NCI-H1694 (cell line): Measurements from ENCODE around the gene ERO1B.

Source experiments
- DNase-seq: peaks from one replicate; lab custom pipeline; 2025; lab: John Stamatoyannopoulos, UW

The ERO1B gene

GRCh38 chr1:236253918-236254637 lies 27.7 kb downstream of the ERO1B start:
- no peak for DNase-seq

GRCh38 chr1:236253119-236253518 lies 28.6 kb downstream of the ERO1B start:
- no peak for DNase-seq

- DNase-seq, result no peak
Measured at GRCh38 chr1:236251587-236251986, 30.2 kb downstream of the ERO1B start.

- DNase-seq, result no peak
Measured at GRCh38 chr1:236247286-236247685, 34.5 kb downstream of the ERO1B start.

DNA sequence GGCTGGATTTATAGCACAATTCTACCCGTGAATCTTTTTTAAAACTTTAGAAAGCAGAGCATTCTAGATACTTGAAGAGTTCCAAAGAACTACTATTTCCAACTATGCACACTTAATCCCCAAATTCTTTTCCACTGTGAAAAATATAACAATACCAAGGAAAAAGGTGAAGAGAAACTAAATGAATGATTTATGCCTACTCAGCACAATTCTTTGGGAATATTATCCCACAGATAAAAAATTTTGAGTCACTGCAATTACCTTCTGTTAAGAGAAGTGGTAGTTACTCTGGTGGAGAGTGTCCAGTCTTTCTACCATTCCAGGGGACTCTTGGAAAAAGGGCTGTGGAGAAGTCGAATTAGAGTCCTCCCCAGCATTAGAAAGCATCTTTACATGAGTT lies 39.2 kb downstream of the ERO1B start:
- DNase-seq, result no peak

DNA sequence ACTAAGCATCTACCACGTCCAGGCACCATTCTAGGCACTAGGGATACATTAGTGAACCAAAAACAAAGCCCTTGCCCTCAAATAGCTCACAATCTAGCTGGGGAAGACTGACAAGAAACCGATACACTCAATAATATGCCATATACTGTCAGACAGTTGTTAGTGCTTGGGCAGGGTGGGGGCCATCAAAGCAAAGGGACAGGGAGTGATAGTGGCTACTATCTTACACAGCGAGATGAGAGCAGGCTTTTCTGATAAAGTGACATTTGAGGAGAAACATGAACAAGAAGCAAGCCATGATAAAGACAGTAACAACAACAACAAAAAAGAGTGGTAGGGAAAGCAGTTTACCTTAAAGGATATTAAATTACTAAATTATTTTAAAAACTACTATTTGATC lies 41.1 kb downstream of the ERO1B start:
- no peak for DNase-seq

- no peak for DNase-seq
Measured at GRCh38 chr1:236239092-236239585, 42.6 kb downstream of the ERO1B start.

- no peak for DNase-seq
Measured at GRCh38 chr1:236235116-236235515, 46.6 kb downstream of the ERO1B start.

- no peak for DNase-seq
Measured at GRCh38 chr1:236228411-236228810, 53.3 kb downstream of the ERO1B start.

DNA sequence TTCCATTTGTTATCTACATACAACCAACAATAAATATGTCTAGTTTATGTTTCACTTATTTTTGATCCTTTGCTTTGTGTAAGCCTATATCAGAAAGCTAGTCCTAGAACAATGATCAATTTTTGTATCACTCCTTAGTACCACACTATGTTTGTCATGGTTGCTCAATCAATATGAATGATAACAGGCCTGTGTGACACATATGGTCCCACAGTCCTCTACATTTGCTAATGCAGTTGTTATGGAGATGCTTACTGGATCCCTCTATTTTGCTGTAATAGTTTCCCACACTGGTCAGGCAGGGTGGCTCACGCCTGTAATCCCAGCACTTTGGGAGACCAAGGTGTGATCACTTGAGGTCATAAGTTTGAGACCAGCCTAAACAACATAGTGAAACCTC lies 59.1 kb downstream of the ERO1B start:
- DNase-seq, result no peak

DNA sequence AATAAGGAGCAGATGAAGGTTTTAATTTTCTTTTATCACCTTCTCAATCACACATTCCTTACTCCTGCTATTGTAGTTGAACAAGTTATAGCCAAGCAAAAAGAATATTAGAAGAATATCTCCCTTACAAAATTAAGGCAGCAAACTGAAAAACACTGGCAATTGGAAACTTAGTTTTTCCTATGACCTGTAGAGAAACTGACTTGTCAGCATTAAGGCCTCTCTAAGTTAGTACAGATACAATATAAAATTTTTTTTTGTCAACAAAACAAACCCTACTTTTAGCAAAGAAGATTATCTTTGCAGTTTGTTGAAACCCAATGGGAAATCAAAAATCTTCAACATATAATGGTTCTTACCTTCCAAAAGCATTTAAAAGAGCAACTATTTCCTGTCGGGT lies 61.3 kb downstream of the ERO1B start:
- DNase-seq, result no peak

DNA sequence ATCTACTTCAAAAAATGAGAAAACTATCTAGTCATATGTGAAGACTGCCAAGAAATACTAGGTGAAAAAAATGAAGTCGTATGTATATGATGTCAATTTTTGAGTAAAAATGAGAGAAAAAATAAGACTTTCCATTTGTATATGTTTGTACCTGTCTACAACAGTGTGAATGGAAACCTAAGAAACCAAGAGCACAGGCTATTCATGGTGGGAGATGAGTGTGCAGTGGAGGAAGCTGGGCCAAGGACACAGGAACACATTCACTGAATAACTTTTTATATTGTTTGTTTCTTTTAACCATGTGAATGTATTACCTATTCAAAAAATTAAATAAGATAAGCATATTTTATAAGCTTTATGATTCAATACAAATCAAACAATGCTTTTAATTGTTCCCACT lies 67.0 kb downstream of the ERO1B start:
- DNase-seq, result no peak

DNA sequence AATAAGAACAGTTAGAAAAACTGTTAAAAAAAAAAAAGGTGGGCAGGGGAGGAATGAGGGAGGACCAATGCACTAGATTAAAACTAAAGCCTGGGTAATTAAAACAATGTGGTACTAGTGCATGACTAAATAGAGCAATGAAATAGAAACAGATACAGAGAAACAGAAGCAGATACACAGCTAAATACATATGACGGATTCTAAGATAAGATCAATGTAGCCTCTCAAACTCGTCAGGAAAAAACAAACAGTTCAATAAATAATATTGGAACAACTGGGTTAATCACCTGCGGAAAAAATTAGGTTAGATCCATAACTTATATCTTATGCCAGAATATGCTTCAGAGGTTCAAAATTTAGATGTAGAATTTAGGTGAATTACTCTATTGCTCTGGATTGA lies 68.2 kb downstream of the ERO1B start:
- DNase-seq, result no peak

DNA sequence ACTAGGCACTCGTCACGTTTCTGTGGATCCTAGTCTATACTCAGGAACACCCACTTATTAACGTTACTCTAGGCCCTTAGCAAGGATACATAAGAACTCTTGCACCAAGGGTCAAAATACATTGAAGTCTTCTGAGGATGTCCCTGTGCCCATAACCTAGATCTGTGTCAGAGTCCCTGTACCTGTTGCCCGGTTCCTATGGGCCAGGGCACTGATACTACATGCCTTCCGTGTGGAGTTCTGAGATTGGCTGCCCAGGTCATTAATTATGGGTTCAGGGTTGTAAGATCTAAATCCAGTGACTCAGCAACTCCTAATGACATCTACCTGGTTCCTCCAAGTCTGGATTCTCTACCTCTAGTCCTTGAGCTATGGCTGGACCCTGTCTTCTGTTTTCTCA lies 69.9 kb downstream of the ERO1B start:
- DNase-seq, result no peak

GRCh38 chr1:236209713-236210112 lies 72.0 kb downstream of the ERO1B start:
- DNase-seq, result no peak

DNA sequence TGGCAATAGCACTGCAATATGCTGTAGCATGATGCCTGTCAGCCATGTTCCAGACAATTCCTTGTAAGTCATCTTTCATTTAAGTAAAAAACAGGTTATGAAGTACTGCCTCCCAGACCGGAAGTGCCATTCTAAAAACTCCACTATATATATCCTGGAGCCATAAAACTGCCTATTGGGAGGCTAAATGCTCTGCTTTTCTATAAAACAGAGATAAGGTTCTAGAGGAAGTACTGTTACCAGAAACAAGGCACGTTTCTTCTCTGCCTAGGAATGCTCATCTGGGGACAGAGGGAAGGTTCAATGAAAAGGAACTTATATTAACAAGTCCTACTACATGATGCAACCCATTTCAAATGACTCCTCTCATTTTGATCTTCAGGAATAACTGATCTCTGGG lies 72.6 kb downstream of the ERO1B start:
- no peak for DNase-seq

GRCh38 chr1:236207569-236207968 lies 74.2 kb downstream of the ERO1B start:
- no peak for DNase-seq

DNA sequence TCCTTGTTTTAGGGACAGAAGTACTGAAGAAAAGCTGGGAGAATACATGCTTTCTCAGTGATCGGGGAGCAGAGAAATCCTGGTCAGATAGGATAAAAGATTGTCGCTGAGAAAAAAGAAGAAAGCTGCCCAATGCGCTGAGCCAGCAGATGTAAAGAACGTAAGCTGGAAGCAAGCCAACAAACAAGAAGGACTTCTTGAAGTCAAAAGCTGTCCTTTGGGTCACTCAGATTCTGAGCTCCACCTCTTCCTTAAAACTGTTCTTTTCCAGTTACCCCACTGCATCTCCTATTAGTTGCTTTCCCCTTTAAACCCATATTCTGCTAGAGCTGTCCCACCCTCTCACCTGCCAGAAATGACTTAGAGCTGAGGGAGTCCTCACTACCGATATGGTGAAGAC lies 74.6 kb downstream of the ERO1B start:
- no peak for DNase-seq

DNA sequence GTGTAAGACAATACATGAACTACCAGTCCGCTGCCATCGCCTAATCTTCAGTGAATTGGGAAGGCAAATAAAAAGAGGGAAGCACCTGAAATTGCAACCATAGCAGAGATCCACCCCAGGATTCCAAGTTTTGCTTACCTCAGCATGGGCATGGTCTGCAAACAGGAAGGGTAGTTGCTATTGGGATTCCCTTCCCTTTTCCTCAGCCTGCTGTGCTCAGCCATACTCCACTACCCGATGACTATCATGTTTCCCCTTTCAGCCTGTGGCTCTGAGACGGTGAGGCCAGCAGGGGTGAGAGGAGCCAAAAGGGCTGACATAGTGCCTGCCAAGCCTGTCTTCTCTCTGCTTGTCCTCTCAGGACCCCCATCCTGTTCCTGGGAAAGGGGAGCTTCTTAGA lies 75.2 kb downstream of the ERO1B start:
- DNase-seq, result no peak

GRCh38 chr1:236204656-236205055 lies 77.1 kb downstream of the ERO1B start:
- DNase-seq, result no peak

DNA sequence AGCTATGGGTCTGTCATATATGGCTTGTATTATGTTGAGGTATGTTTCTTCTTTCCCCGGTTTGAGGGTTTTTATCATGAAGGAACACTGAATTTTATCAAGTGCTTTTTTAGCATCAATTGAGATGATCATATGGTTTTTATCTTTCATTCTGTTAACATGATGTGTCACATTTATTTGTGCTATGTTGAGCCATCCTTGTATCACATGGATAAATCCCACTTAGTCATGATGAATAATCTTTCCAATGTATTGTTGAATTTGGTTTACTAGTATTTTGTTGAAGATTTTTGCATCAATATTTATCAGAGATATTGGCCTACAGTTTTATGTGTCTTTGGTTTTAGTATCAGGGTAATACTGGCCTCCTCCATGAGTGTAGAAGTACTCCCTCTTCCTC lies 77.7 kb downstream of the ERO1B start:
- no peak for DNase-seq

GRCh38 chr1:236201786-236202185 lies 80.0 kb downstream of the ERO1B start:
- no peak for DNase-seq

- DNase-seq, result no peak
Measured at GRCh38 chr1:236200925-236201324, 80.8 kb downstream of the ERO1B start.

GRCh38 chr1:236193184-236193583 lies 88.6 kb downstream of the ERO1B start:
- no peak for DNase-seq
